Liver (tissue), 9 donors: Measurements from ENCODE around the gene CHRDL1. TPM values are rescaled to one million over a fixed set of nuclear protein-coding genes. Genes with fewer than 3 reads are reported as not detected.

Experiments used
- DNase-seq: peaks from one replicate; pipeline ENCODE4 v3.0.0-alpha.2; 2017; ENCODE audit warnings: low spot score
- H3K27ac ChIP-seq, 2 donors: one replicate each; pipeline ENCODE4 v1.7.0; 2013; ENCODE audit warnings: inconsistent platforms in 2 of 2, low read length in 2 of 2, control low read depth in 1 of 2, low read depth in 1 of 2, mild to moderate bottlenecking in 1 of 2
- H3K27me3 ChIP-seq, 4 donors: one replicate each; pipeline versions ENCODE4 v1.6.1 to v1.7.0; 2013; ENCODE audit warnings: low read length in 3 of 4, inconsistent platforms in 1 of 4, mild to moderate bottlenecking in 1 of 4, moderate library complexity in 1 of 4; ENCODE audit not compliant: control insufficient read depth in 4 of 4, insufficient read depth in 4 of 4
- H3K36me3 ChIP-seq, 4 donors: one replicate each; pipeline versions ENCODE4 v1.6.1 to v1.7.0; 2013; ENCODE audit warnings: low read length in 3 of 4, mild to moderate bottlenecking in 3 of 4, low read depth in 1 of 4, moderate library complexity in 1 of 4; ENCODE audit not compliant: control insufficient read depth in 4 of 4, insufficient read depth in 3 of 4
- H3K4me1 ChIP-seq, 4 donors: one replicate each; pipeline versions ENCODE4 v1.6.1 to v1.7.0; 2013; ENCODE audit warnings: low read length in 3 of 4, mild to moderate bottlenecking in 3 of 4, moderate library complexity in 1 of 4; ENCODE audit not compliant: control insufficient read depth in 4 of 4, insufficient read depth in 4 of 4
- H3K4me3 ChIP-seq, 3 donors: one replicate each; pipeline versions ENCODE4 v1.6.1 to v1.7.0; 2013; ENCODE audit warnings: low read length in 3 of 3, control low read depth in 1 of 3, low read depth in 1 of 3, mild to moderate bottlenecking in 1 of 3
- H3K9ac ChIP-seq, 2 donors: one replicate each; pipeline ENCODE4 v1.7.0; 2013; ENCODE audit warnings: low read length in 2 of 2, mild to moderate bottlenecking in 2 of 2, moderate library complexity in 2 of 2, control low read depth in 1 of 2, low read depth in 1 of 2
- H3K9me3 ChIP-seq, 4 donors: one replicate each; pipeline versions ENCODE4 v1.6.1 to v1.7.0; 2013; ENCODE audit warnings: low read length in 3 of 4; ENCODE audit not compliant: control insufficient read depth in 4 of 4
- FOXA1 ChIP-seq: IDR thresholded peaks from 2 replicates; pipeline ENCODE4 v1.6.1; 2016; ENCODE audit warnings: antibody characterized with exemption
- FOXA2 ChIP-seq: IDR thresholded peaks from 2 replicates; pipeline ENCODE4 v1.6.1; 2016; ENCODE audit warnings: antibody characterized with exemption
- GABPA ChIP-seq, 2 donors: IDR thresholded peaks in 1 of 2; conservative IDR thresholded peaks in 1 of 2; 2 replicates each; pipeline ENCODE4 v1.6.1; 2016; ENCODE audit warnings: antibody characterized with exemption in 2 of 2, mild to moderate bottlenecking in 1 of 2, moderate library complexity in 1 of 2
- HNF4G ChIP-seq: IDR thresholded peaks from 2 replicates; pipeline ENCODE4 v1.6.1; 2016; ENCODE audit warnings: antibody characterized with exemption
- JUND ChIP-seq, 2 donors: IDR thresholded peaks; 2 replicates each; pipeline ENCODE4 v1.6.1; 2016; ENCODE audit warnings: antibody characterized with exemption in 2 of 2
- NR2F2 ChIP-seq: IDR thresholded peaks from 2 replicates; pipeline ENCODE4 v1.6.1; 2016; ENCODE audit warnings: antibody characterized with exemption
- RAD21 ChIP-seq, 2 donors: IDR thresholded peaks; 2 replicates each; pipeline ENCODE4 v1.6.1; 2016; ENCODE audit warnings: antibody characterized with exemption in 2 of 2, mild to moderate bottlenecking in 2 of 2
- RXRA ChIP-seq, 2 donors: IDR thresholded peaks; 2 replicates each; pipeline ENCODE4 v1.6.1; 2017 to 2018; ENCODE audit warnings: antibody characterized with exemption in 2 of 2, mild to moderate bottlenecking in 1 of 2
- SP1 ChIP-seq: IDR thresholded peaks from 2 replicates; pipeline ENCODE4 v1.6.1; 2018; ENCODE audit warnings: antibody characterized with exemption, mild to moderate bottlenecking
- TAF1 ChIP-seq: conservative IDR thresholded peaks from 2 replicates; pipeline ENCODE4 v1.6.1; 2016; ENCODE audit warnings: antibody characterized with exemption, mild to moderate bottlenecking
- WGBS: extraction: QIAGEN DNeasy Blood & Tissue Kit; methylation state at CpG from one replicate; pipeline ENCODE4 v1.1.7; 2013; 5-methylcytosine and 5-hydroxymethylcytosine counted together
- polyA plus RNA-seq, 2 donors: library from polyadenylated mRNA; stranded (reverse) in 1 of 2; unstranded in 1 of 2; fragments of 200-250 nt in 1 of 2; fragments of >200 nt in 1 of 2; fragmentation: Nextera tagmentation in 1 of 2; extraction: Ambion mirVana in 1 of 2; gene quantifications; one replicate each; pipeline versions ENCODE4 v1.2.1 to v1.2.3, GENCODE V29; 2013 to 2015
- total RNA-seq, 2 donors: library from RNA; depleted of rRNA; stranded (reverse); fragments of >200 nt; gene quantifications; one replicate each; pipeline ENCODE4 v1.2.3, GENCODE V29; 2014
- TF ChIP-seq, protein P1 (sequence below): IDR thresholded peaks from 2 replicates; pipeline ENCODE4 v1.6.1; 2016; ENCODE audit warnings: antibody characterized with exemption
- TF ChIP-seq, protein P2 (sequence below): fragments of 150-350 bp; IDR thresholded peaks from 2 replicates; pipeline ENCODE4 v1.5.1; 2017; ENCODE audit warnings: improper control_type of control experiment, low read depth, low read length; ENCODE audit not compliant: missing input control
- donor health status: healthy.
- donor health status: healthy.
- donor health status: healthy.
- donor health status: healthy.
- donor health status: healthy.

The CHRDL1 gene
- total and polyA plus RNA-seq, 4 donors, result 0.17 to 2.1 (median 0.67) TPM

GRCh38 chrX:110713666-110714065, 82.0 kb downstream of the CHRDL1 start:
- Histone ChIP-seq H3K9ac (no peak overlapping the region), H3K4me3 (no peak overlapping the region), H3K9me3 (no peaks in the 10 kb centered on the region), H3K27me3 (no peaks in the 10 kb centered on the region), H3K4me1 (no peaks in the 10 kb centered on the region), H3K36me3 (no peaks in the 10 kb centered on the region), H3K27ac (no peak overlapping the region)
- TF ChIP-seq SP1, result no peak
- no peak for TF ChIP-seq GABPA (IDR thresholded peaks at IDR 0.05 in 1 of 2, conservative IDR thresholded peaks at IDR 0.05 in 1 of 2)
- no peak for DNase-seq
- 84% methylated on average over 2 of the region's 2 CpGs for WGBS

DNA sequence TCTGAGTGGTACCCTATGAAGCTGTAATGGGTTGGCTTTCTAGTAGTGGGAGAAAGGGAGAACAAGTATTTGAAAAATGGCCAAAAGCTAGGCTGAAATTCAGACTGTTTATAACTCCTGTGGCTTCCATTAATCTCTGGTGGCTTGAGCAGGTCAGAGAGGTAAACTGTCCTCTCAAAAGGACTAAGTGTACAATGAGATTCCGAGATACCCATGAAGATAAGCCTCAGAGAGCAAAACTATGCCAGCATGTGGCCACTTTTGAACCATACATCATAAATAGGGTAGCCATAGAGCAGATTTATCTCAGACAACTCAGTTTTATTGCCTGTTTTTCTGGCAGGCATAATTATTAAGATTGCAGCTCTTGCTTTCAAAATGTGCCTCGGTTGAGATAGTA, 89.2 kb downstream of the CHRDL1 start:
- TF ChIP-seq, protein P1, sequence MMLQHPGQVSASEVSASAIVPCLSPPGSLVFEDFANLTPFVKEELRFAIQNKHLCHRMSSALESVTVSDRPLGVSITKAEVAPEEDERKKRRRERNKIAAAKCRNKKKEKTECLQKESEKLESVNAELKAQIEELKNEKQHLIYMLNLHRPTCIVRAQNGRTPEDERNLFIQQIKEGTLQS, result no peak
- TF ChIP-seq, protein P2, sequence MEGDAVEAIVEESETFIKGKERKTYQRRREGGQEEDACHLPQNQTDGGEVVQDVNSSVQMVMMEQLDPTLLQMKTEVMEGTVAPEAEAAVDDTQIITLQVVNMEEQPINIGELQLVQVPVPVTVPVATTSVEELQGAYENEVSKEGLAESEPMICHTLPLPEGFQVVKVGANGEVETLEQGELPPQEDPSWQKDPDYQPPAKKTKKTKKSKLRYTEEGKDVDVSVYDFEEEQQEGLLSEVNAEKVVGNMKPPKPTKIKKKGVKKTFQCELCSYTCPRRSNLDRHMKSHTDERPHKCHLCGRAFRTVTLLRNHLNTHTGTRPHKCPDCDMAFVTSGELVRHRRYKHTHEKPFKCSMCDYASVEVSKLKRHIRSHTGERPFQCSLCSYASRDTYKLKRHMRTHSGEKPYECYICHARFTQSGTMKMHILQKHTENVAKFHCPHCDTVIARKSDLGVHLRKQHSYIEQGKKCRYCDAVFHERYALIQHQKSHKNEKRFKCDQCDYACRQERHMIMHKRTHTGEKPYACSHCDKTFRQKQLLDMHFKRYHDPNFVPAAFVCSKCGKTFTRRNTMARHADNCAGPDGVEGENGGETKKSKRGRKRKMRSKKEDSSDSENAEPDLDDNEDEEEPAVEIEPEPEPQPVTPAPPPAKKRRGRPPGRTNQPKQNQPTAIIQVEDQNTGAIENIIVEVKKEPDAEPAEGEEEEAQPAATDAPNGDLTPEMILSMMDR, result no peak
- H3K4me3 ChIP-seq, result no peak overlapping the region
- WGBS, result 64% methylated on average over 2 of the region's 2 CpGs

GRCh38 chrX:110703641-110704040, 92.0 kb downstream of the CHRDL1 start:
- Histone ChIP-seq H3K9ac (no peak overlapping the region), H3K4me1 (no peaks in the 10 kb centered on the region), H3K36me3 (no peaks in the 10 kb centered on the region), H3K4me3 (no peak overlapping the region), H3K27ac (no peak overlapping the region), H3K9me3 (no peaks in the 10 kb centered on the region), H3K27me3 (no peaks in the 10 kb centered on the region)
- no peak for DNase-seq
- TF ChIP-seq, protein P2, result no peak
- TF ChIP-seq FOXA1, result no peak
- 45% methylated on average over 4 of the region's 4 CpGs for WGBS

More for the DNA sequence above, 89.2 kb downstream of the CHRDL1 start:
- no peak for DNase-seq
- H3K27ac ChIP-seq, result no peak overlapping the region
- no peaks in the 10 kb centered on the region for H3K9me3 ChIP-seq
- no peaks in the 10 kb centered on the region for H3K4me1 ChIP-seq
- no peaks in the 10 kb centered on the region for H3K36me3 ChIP-seq
- H3K27me3 ChIP-seq, result no peaks in the 10 kb centered on the region
- no peak overlapping the region for H3K9ac ChIP-seq

- Histone ChIP-seq H3K4me3 (no peak overlapping the region), H3K4me1 (no peaks in the 10 kb centered on the region), H3K27me3 (no peaks in the 10 kb centered on the region), H3K9me3 (no peaks in the 10 kb centered on the region), H3K27ac (no peak overlapping the region), H3K9ac (no peak overlapping the region), H3K36me3 (no peaks in the 10 kb centered on the region)
- no peak for DNase-seq
- TF ChIP-seq NR2F2 (no peak), RXRA (IDR thresholded peaks at IDR 0.05) (no peak), HNF4G (no peak), SP1 (no peak), FOXA2 (no peak), GABPA (IDR thresholded peaks at IDR 0.05 in 1 of 2, conservative IDR thresholded peaks at IDR 0.05 in 1 of 2) (no peak), FOXA1 (no peak), TAF1 (no peak), JUND (IDR thresholded peaks at IDR 0.05) (no peak), RAD21 (IDR thresholded peaks at IDR 0.05) (no peak)
- TF ChIP-seq, protein P1, result no peak
- TF ChIP-seq, protein P2, result no peak
Measured at GRCh38 chrX:110699109-110699508, 96.5 kb downstream of the CHRDL1 start.
